Suppressor macrophage treated with lipopolysaccharide for 4 hours (primary cell): ENCODE measurements around the gene IREB2.

Source experiments
- DNase-seq: peaks from one replicate; pipeline ENCODE4 v3.0.0-alpha.2; 2020

Gene IREB2

DNA sequence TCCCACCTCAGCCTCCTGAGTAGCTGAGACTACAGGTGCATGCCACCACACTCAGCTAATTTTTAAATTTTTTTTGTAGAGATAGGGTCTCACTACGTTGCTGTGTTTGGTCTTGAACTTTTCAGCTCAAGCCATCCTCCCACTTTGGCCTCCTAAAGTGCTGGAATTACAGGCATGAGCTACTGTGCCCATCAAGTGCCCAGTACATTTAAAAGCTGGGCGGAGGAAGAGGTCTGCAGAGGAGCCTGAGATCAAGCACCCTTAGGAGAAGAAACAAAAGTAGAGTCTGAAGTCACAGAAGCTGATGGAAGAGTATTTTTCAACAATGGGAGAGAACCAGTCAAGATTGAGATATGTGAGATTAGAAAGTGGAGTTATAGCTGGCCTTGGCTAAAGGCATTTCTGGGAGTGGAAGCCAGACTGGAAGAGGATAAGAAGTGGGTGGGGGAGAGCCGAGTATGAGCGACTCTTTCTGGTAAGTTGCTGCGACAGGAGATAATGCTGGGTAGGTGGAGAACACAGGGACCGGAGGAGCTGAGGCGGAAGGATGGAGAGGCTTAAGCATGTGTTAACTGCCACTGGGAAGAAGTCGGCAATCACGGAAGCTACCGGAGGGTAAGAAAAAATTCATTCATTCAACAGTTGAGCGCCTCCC lies 782 bp upstream of the IREB2 start:
- no peak for DNase-seq

DNA sequence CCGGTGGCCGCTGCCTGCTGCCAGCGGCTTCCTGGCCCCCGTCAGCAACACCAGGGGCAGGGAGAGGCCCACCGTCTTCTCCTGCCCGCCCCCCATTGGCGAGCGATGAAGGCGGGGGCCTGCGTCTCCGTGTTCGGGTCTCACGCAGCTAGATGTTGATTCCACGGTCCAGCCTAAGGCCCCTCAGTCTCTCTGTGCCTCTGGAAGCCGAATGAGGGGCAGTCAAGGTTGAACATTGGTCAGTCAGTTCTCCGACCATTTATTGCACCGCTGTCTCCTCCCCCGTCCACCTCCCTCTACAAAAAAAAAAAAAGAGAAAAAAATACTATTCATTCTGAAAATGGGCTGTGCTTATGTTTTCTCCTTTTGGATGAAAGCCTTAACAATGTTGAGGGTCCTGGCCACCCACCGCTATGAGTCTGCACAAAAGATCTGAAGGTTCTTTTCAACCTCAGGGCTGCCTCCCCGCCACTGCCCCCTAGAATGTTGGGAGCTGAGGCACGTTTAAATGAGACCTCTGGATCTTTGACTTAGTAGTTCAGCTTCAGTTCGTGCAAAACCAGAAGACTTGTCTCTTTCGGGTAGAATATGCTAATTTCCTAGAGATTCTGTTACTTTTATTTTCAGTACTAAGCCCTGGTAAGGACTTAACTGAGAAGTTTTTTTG lies 736 bp downstream of the IREB2 start:
- DNase-seq = peak; percentile 33

DNA sequence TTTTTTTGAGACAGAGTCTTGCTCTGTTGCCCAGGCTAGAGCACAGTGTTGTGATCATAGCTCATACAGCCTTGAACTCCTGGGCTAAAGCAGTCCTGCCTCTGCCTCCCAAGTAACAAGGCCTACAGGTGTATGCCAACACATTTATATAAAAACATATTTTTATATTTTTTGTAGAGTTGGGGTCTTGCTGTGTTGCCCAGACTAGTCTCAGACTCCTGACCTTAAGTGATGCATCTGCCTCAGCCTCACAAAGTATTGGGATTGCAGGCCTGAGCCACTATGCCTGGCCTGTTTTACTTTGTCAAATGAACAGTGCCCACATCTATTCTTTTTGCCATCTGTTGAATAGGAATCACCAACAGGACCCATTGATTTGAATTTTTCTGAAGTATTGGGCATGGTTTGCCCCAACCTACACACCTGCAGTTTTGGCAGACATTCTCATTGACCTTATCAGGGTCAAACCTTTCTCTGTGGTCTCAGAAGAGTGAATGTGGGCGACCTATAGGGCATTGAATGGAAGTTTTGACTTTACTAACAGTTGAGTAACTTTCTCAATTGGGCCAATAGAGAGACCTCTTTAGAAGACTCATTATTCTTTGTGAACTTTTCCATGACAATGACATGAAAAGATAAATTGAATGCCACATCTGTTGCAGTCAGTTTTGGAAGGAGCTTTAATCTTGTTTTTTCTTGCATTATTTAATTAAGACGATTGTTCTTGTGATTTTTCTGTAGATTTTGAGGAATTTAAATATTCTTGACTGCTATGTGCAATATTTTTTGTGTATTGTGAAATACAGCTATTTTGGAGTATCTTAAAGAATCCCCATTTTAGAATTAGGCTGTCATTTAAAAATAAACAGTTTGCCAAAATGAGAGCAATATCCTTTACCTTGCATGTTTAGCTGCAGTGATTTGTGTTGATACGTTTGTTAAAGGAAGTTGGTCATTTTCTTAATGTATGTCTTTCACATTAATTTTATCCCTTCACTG lies 2.7 kb downstream of the IREB2 start:
- no peak for DNase-seq

GRCh38 chr15:78444255-78444654 lies 6.2 kb downstream of the IREB2 start:
- DNase-seq = no peak

- no peak for DNase-seq
Observed at GRCh38 chr15:78445875-78446274, 7.9 kb downstream of the IREB2 start.

GRCh38 chr15:78446551-78446950 lies 8.5 kb downstream of the IREB2 start:
- no peak for DNase-seq

DNA sequence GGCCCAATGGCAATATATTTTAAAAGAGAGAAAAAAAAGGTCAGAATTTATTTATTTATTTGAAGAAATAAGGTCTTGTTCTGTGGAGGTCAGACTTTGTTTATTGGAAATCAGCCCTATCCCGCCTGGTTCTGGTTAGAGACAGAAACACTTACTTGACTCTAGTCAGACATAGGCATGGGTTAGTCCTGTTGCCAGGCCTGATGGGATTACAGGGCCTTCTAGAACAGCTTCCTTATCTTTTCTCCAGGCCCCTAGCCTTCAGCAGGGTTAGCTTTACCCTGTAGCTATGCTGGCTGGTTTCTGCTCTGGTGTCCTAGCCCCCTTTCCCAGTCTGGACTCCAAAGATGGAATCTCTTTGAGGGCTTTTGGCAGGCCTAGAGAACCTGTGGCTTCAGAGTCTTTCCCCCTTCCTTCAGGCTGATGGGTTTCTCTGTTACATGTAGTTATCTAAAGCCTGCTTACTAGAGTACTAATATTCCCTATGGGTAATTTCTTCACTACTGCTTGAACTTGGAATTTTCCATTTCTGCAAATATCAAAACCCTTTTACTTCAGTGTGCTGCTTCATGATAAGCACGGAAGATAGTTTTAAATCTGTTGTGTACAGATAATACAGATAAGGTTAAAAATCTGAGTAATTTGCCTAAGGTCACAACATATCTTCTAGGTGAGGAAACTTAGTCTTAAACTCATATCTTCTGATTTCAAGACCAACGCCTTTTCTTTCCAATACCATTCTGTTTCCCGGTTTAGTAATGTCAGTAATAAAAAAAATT lies 10.6 kb downstream of the IREB2 start:
- no peak for DNase-seq

GRCh38 chr15:78449220-78449999 lies 11.4 kb downstream of the IREB2 start:
- no peak for DNase-seq

DNA sequence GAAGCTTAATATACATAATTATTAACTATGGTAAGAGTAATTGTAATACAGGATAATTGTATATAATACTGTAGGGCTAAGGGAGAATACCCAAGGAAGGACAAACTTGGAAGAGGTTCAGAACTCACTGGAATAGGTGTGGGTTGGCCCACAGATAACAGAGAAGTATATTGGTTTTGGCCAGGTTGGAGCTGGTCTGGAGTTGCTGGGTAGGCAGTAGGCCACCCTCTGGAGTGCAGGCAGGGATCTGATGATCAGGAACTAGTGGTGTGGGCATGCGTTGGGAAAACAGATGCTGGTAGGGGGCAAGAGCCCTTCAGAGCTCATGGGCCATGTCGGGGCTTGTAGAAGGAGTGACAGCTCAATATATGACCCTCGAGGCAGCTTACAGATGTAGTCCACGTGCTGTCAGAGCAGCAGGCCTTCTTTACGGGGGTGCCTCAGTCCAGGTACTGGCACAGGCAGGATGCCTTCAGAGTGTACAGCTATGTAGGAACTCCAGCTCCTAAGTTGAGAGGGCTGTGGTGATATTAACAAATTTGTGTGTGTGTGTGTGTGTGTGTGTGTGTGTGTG lies 12.4 kb downstream of the IREB2 start:
- DNase-seq = no peak

DNA sequence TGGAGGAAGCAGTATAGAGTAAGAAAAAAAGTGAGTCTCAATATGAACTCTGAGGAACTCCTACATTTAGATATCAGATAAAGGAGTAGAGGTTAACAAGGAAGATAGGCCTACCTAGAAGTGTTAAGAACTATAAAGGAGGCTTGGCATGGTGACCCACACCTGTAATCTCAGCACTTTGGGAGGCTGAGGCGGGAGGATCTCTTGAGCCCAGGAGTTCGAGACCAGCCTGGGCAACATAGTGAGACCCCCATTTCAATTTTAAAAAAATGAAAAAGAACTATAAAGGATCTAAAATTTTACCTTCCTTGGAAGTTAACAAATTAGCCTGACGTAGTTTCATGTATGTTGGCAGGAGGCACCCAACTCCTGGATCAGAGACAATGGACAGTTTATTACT lies 14.5 kb downstream of the IREB2 start:
- no peak for DNase-seq

DNA sequence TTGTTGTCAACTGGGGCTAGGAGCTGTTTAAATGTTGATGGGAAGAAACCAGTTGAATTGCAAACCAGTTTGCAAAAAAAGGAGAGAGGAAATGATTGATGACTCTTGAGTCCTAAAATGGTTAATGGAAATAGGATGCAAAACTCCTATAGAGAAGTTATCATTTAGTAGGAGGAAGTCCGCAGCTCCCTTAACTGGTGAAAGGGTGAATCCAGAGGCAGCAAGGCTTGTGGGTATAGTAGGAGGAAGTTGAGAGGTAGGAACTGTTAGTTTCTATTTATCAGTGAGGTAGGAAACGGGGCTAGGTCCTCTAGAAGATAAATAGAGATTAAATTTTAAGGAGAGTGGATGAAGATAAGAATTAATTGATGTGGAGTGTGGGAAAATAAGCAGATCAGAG lies 15.4 kb downstream of the IREB2 start:
- peak; percentile 75 for DNase-seq

DNA sequence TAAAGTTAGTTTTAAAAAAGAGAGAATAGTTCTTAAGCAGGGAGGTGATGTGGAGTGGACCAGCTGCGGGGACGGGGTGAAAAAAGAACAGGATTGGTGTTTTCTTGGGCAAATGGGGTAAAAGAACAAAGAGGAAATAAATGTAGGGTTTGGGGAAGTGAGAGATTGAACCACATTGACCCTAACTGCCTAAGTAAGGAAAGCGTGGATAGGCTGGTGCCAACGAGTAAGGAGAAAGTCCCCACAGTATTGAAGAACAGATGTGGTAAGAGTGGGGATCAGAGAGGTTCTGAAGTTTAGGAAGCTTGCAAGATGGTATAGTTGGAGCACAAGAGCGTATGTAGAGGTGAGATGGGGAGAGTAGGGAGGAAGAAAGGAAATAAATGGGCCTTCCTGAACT lies 17.0 kb downstream of the IREB2 start:
- peak; percentile 72 for DNase-seq

- no peak for DNase-seq
Observed at GRCh38 chr15:78455749-78456148, 17.7 kb downstream of the IREB2 start.

DNA sequence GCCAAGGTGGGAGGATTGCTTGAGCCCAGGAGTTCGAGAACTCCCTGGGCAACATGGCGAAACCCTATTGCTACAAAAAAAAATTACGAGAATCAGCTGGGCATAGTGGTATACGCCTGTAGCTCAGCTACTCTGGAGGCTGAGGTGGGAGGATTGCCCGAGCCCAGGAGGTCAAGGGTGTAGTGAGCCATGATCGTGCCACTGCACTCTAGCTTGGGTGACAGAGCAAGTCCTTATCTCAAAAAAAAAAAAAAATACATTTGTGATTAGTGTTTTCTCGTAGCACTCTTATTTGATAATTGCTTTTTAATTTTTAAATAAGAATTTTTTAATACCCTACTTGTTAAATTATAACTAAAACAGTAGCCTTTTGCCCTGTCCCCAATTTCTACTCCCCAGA lies 18.4 kb downstream of the IREB2 start:
- DNase-seq = no peak

GRCh38 chr15:78457101-78457500 lies 19.1 kb downstream of the IREB2 start:
- DNase-seq = no peak

- peak; percentile 21 for DNase-seq
Observed at GRCh38 chr15:78460737-78461136, 22.7 kb downstream of the IREB2 start.

GRCh38 chr15:78461171-78461888 lies 23.3 kb downstream of the IREB2 start:
- DNase-seq = no peak

GRCh38 chr15:78469031-78469430 lies 31.0 kb downstream of the IREB2 start:
- no peak for DNase-seq

- no peak for DNase-seq
Observed at GRCh38 chr15:78477295-78477694, 39.3 kb downstream of the IREB2 start.

- DNase-seq = no peak
Observed at GRCh38 chr15:78479650-78480049, 41.6 kb downstream of the IREB2 start.

- DNase-seq = no peak
Observed at GRCh38 chr15:78481917-78482316, 43.9 kb downstream of the IREB2 start.
